GM19395 (cell line): ENCODE data around the gene C1orf210.

ENCODE experiments used
- ATAC-seq: cut with Tn5 transposase; IDR thresholded peaks from one replicate; pipeline ENCODE4 v1.9.1; 2021; ENCODE audit warnings: mild to moderate bottlenecking, moderate library complexity; ENCODE audit not compliant: unreplicated experiment

Gene C1orf210

GRCh38 chr1:43275826-43276620, 9.4 kb downstream of the C1orf210 start:
- ATAC-seq, result no peak

GRCh38 chr1:43274804-43275180, 10.6 kb downstream of the C1orf210 start:
- no peak for ATAC-seq

- no peak for ATAC-seq
Observed at GRCh38 chr1:43274125-43274803, 11.1 kb downstream of the C1orf210 start.

GRCh38 chr1:43273708-43274107, 11.7 kb downstream of the C1orf210 start:
- ATAC-seq, result no peak

GRCh38 chr1:43272576-43273571, 12.5 kb downstream of the C1orf210 start:
- ATAC-seq, result no peak

GRCh38 chr1:43272161-43272560, 13.2 kb downstream of the C1orf210 start:
- no peak for ATAC-seq

GRCh38 chr1:43271186-43272118, 13.9 kb downstream of the C1orf210 start:
- ATAC-seq, result no peak

GRCh38 chr1:43270421-43271095, 14.8 kb downstream of the C1orf210 start:
- ATAC-seq, result no peak

- no peak for ATAC-seq
Observed at GRCh38 chr1:43269627-43270375, 15.6 kb downstream of the C1orf210 start, which contains the start of gene TMEM125. Gene TMEM125, plus strand, starts transcription at chr1:43269983. Its CDS starts 2,740 bp downstream, at chr1:43272723.

GRCh38 chr1:43267818-43268425, 17.5 kb downstream of the C1orf210 start:
- no peak for ATAC-seq

GRCh38 chr1:43267291-43267805, 18.0 kb downstream of the C1orf210 start:
- no peak for ATAC-seq

GRCh38 chr1:43266881-43267280, 18.5 kb downstream of the C1orf210 start:
- no peak for ATAC-seq

GRCh38 chr1:43265431-43265830, 19.9 kb downstream of the C1orf210 start:
- ATAC-seq, result no peak

- ATAC-seq, result no peak
Observed at GRCh38 chr1:43258370-43258769, 27.0 kb downstream of the C1orf210 start.

- ATAC-seq, result no peak
Observed at GRCh38 chr1:43256675-43257570, 28.5 kb downstream of the C1orf210 start.

- no peak for ATAC-seq
Observed at GRCh38 chr1:43255438-43256210, 29.8 kb downstream of the C1orf210 start.
